ENCODE data around the gene ZFHX3. TPM values are rescaled to one million over a fixed set of nuclear protein-coding genes. Genes with fewer than 3 reads are reported as not detected.
"Not testable (repeated sequence)": the region's sequence is repeated elsewhere in the genome, so short reads cannot be mapped to it uniquely, and the experiment has no call there.

The ZFHX3 gene
- total RNA-seq, 1 donor from 2014 or later = 1.2 TPM

GRCh38 chr16:72997141-72997542 is 50.8 kb downstream of the ZFHX3 start:
- Mint-ChIP-seq H3K27ac (no peak overlapping the region), H3K9me3 (no peaks in the 10 kb centered on the region), H3K4me1 (ENCODE audit: low read depth) (no peaks in the 10 kb centered on the region), H3K27me3 (ENCODE audit: low read depth) (no peaks in the 10 kb centered on the region), H3K36me3 (ENCODE audit: low read depth) (no peaks in the 10 kb centered on the region), H3K4me3 (ENCODE audit: low read depth) (no peak overlapping the region)
- DNase-seq (ENCODE audit: low spot score) = no peak
- intact Hi-C loops (cut with micrococcal nuclease) = no loop called here

GRCh38 chr16:72996291-72997062 is 51.5 kb downstream of the ZFHX3 start:
- Mint-ChIP-seq H3K27me3 (ENCODE audit: low read depth) (no peaks in the 10 kb centered on the region), H3K27ac (no peak overlapping the region), H3K36me3 (ENCODE audit: low read depth) (no peaks in the 10 kb centered on the region), H3K4me3 (ENCODE audit: low read depth) (no peak overlapping the region), H3K4me1 (ENCODE audit: low read depth) (no peaks in the 10 kb centered on the region), H3K9me3 (no peaks in the 10 kb centered on the region)
- intact Hi-C loops (cut with micrococcal nuclease) = no loop called here
- DNase-seq (ENCODE audit: low spot score) = no peak

GRCh38 chr16:72995882-72996270 is 52.1 kb downstream of the ZFHX3 start:
- intact Hi-C loops (cut with micrococcal nuclease); H3K4me1 Mint-ChIP-seq (ENCODE audit: low read depth); H3K36me3 Mint-ChIP-seq (ENCODE audit: low read depth); H3K4me3 Mint-ChIP-seq (ENCODE audit: low read depth); H3K9me3 Mint-ChIP-seq; DNase-seq (ENCODE audit: low spot score); H3K27me3 Mint-ChIP-seq (ENCODE audit: low read depth); H3K27ac Mint-ChIP-seq: not testable (repeated sequence)

GRCh38 chr16:72995151-72995881 is 52.6 kb downstream of the ZFHX3 start:
- Mint-ChIP-seq H3K27me3 (ENCODE audit: low read depth) (no peaks in the 10 kb centered on the region), H3K36me3 (ENCODE audit: low read depth) (no peaks in the 10 kb centered on the region), H3K4me1 (ENCODE audit: low read depth) (no peaks in the 10 kb centered on the region), H3K4me3 (ENCODE audit: low read depth) (no peak overlapping the region), H3K9me3 (no peaks in the 10 kb centered on the region), H3K27ac (no peak overlapping the region)
- no peak for DNase-seq (ENCODE audit: low spot score)
- intact Hi-C loops (cut with micrococcal nuclease) = no loop called here

- Mint-ChIP-seq H3K27ac (no peak overlapping the region), H3K9me3 (no peaks in the 10 kb centered on the region), H3K4me1 (ENCODE audit: low read depth) (no peaks in the 10 kb centered on the region), H3K36me3 (ENCODE audit: low read depth) (no peaks in the 10 kb centered on the region), H3K27me3 (ENCODE audit: low read depth) (no peaks in the 10 kb centered on the region), H3K4me3 (ENCODE audit: low read depth) (no peak overlapping the region)
- no peak for DNase-seq (ENCODE audit: low spot score)
- intact Hi-C loops (cut with micrococcal nuclease) = no loop called here
These were observed 55.8 kb downstream of the ZFHX3 start for GRCh38 chr16:72992142-72992601.

GRCh38 chr16:72991644-72992043 is 56.3 kb downstream of the ZFHX3 start:
- Mint-ChIP-seq H3K27ac (no peak overlapping the region), H3K4me1 (ENCODE audit: low read depth) (no peaks in the 10 kb centered on the region), H3K9me3 (no peaks in the 10 kb centered on the region), H3K4me3 (ENCODE audit: low read depth) (no peak overlapping the region), H3K36me3 (ENCODE audit: low read depth) (no peaks in the 10 kb centered on the region), H3K27me3 (ENCODE audit: low read depth) (no peaks in the 10 kb centered on the region)
- DNase-seq (ENCODE audit: low spot score) = no peak
- intact Hi-C loops (cut with micrococcal nuclease) = no loop called here

- no peaks in the 10 kb centered on the region for H3K4me1 Mint-ChIP-seq (ENCODE audit: low read depth)
- intact Hi-C loops (cut with micrococcal nuclease) = no loop called here
- no peaks in the 10 kb centered on the region for H3K9me3 Mint-ChIP-seq
- DNase-seq (ENCODE audit: low spot score) = no peak
- no peaks in the 10 kb centered on the region for H3K36me3 Mint-ChIP-seq (ENCODE audit: low read depth)
- H3K27me3 Mint-ChIP-seq (ENCODE audit: low read depth) = no peaks in the 10 kb centered on the region
- H3K27ac Mint-ChIP-seq = no peak overlapping the region
- H3K4me3 Mint-ChIP-seq (ENCODE audit: low read depth) = no peak overlapping the region
These were observed 56.7 kb downstream of the ZFHX3 start for GRCh38 chr16:72991211-72991610.

GRCh38 chr16:72990571-72990970 is 57.4 kb downstream of the ZFHX3 start:
- Mint-ChIP-seq H3K9me3 (no peaks in the 10 kb centered on the region), H3K4me3 (ENCODE audit: low read depth) (no peak overlapping the region), H3K27me3 (ENCODE audit: low read depth) (no peaks in the 10 kb centered on the region), H3K27ac (no peak overlapping the region), H3K4me1 (ENCODE audit: low read depth) (no peaks in the 10 kb centered on the region), H3K36me3 (ENCODE audit: low read depth) (no peaks in the 10 kb centered on the region)
- intact Hi-C loops (cut with micrococcal nuclease) = no loop called here
- DNase-seq (ENCODE audit: low spot score) = no peak

GRCh38 chr16:72989579-72990551 is 58.1 kb downstream of the ZFHX3 start:
- intact Hi-C loops (cut with micrococcal nuclease) = no loop called here
- Mint-ChIP-seq H3K27me3 (ENCODE audit: low read depth) (no peaks in the 10 kb centered on the region), H3K36me3 (ENCODE audit: low read depth) (no peaks in the 10 kb centered on the region), H3K4me1 (ENCODE audit: low read depth) (no peaks in the 10 kb centered on the region), H3K9me3 (no peaks in the 10 kb centered on the region), H3K27ac (no peak overlapping the region), H3K4me3 (ENCODE audit: low read depth) (no peak overlapping the region)
- DNase-seq (ENCODE audit: low spot score) = no peak

- intact Hi-C loops (cut with micrococcal nuclease); DNase-seq (ENCODE audit: low spot score); H3K36me3 Mint-ChIP-seq (ENCODE audit: low read depth); H3K4me1 Mint-ChIP-seq (ENCODE audit: low read depth); H3K4me3 Mint-ChIP-seq (ENCODE audit: low read depth); H3K27ac Mint-ChIP-seq; H3K27me3 Mint-ChIP-seq (ENCODE audit: low read depth); H3K9me3 Mint-ChIP-seq: not testable (repeated sequence)
These were observed 58.7 kb downstream of the ZFHX3 start for GRCh38 chr16:72989203-72989578.

GRCh38 chr16:72988569-72988968 is 59.4 kb downstream of the ZFHX3 start:
- no peaks in the 10 kb centered on the region for H3K36me3 Mint-ChIP-seq (ENCODE audit: low read depth)
- H3K9me3 Mint-ChIP-seq = no peaks in the 10 kb centered on the region
- intact Hi-C loops (cut with micrococcal nuclease) = no loop called here
- no peaks in the 10 kb centered on the region for H3K27me3 Mint-ChIP-seq (ENCODE audit: low read depth)
- no peak overlapping the region for H3K4me3 Mint-ChIP-seq (ENCODE audit: low read depth)
- no peak overlapping the region for H3K27ac Mint-ChIP-seq
- no peaks in the 10 kb centered on the region for H3K4me1 Mint-ChIP-seq (ENCODE audit: low read depth)
- no peak for DNase-seq (ENCODE audit: low spot score)

- H3K9me3 Mint-ChIP-seq = no peaks in the 10 kb centered on the region
- H3K4me3 Mint-ChIP-seq (ENCODE audit: low read depth) = no peak overlapping the region
- H3K27me3 Mint-ChIP-seq (ENCODE audit: low read depth) = no peaks in the 10 kb centered on the region
- no peak for DNase-seq (ENCODE audit: low spot score)
- H3K27ac Mint-ChIP-seq = no peak overlapping the region
- H3K4me1 Mint-ChIP-seq (ENCODE audit: low read depth) = no peaks in the 10 kb centered on the region
- H3K36me3 Mint-ChIP-seq (ENCODE audit: low read depth) = no peaks in the 10 kb centered on the region
- intact Hi-C loops (cut with micrococcal nuclease) = no loop called here
These were observed 60.4 kb downstream of the ZFHX3 start for GRCh38 chr16:72987480-72987901.

Data from activated T-helper 2 cell treated with anti-CD3 and anti-CD28 coated beads, Interferon-gamma antibody, Interleukin-2, Interleukin-4, amounts not matched to agents 10 μg/mL and 5 μg/mL and 100 μg/mL, durations not matched to agents 14 hours and 24 hours and 36 hours (primary cell).